ENCODE measurements around the gene RPS26.

The RPS26 gene

GRCh38 chr12:56086608-56087007, 44.9 kb downstream of the RPS26 start:
- no peak for TF ChIP-seq EZH2 (IDR thresholded peaks at IDR 0.05; ENCODE audit: borderline replicate concordance, low read length)
- Histone ChIP-seq H3K9me2 (ENCODE audit: low read depth, low read length) (no peaks in the 10 kb centered on the region), H3K79me2 (ENCODE audit: insufficient read depth, low read length) (no peaks in the 10 kb centered on the region), H3K4me1 (ENCODE audit: insufficient read depth, low read length, severe bottlenecking) (no peaks in the 10 kb centered on the region), H3F3A (ENCODE audit: insufficient read depth, low read length) (no peaks in the 10 kb centered on the region), H3K27ac (ENCODE audit: low read depth, low read length, poor library complexity, severe bottlenecking) (no peak overlapping the region), H3K4me3 (ENCODE audit: low read depth, low read length, poor library complexity, severe bottlenecking) (no peak overlapping the region), H4K20me1 (ENCODE audit: insufficient read depth, low read length) (no peaks in the 10 kb centered on the region), H2AFZ (ENCODE audit: low read length) (no peak overlapping the region), H3K36me3 (ENCODE audit: insufficient read depth, low read length) (no peaks in the 10 kb centered on the region), H3K9me3 (ENCODE audit: low read length) (no peaks in the 10 kb centered on the region), H3K4me2 (ENCODE audit: low read length) (no peak overlapping the region), H3K9ac (ENCODE audit: low read length) (no peak overlapping the region), H3K27me3 (ENCODE audit: insufficient read depth, low read length) (peaks cover 9% of the 10 kb centered on the region; the same call in 1 of the 2 replicates)

- 0 out of 2 replicates have a peak, but pooled peaks cover 2% of the 10 kb centered on the region for H3K27me3 ChIP-seq (ENCODE audit: insufficient read depth, low read length)
- H3K4me2 ChIP-seq (ENCODE audit: low read length): no peak overlapping the region
- no peaks in the 10 kb centered on the region for H3K79me2 ChIP-seq (ENCODE audit: insufficient read depth, low read length)
- H4K20me1 ChIP-seq (ENCODE audit: insufficient read depth, low read length): no peaks in the 10 kb centered on the region
- H3K9me2 ChIP-seq (ENCODE audit: low read depth, low read length): no peaks in the 10 kb centered on the region
- H3K27ac ChIP-seq (ENCODE audit: low read depth, low read length, poor library complexity, severe bottlenecking): no peak overlapping the region
- H3F3A ChIP-seq (ENCODE audit: insufficient read depth, low read length): no peaks in the 10 kb centered on the region
- H3K9ac ChIP-seq (ENCODE audit: low read length): no peak overlapping the region
- H3K4me3 ChIP-seq (ENCODE audit: low read depth, low read length, poor library complexity, severe bottlenecking): no peak overlapping the region
- no peaks in the 10 kb centered on the region for H3K36me3 ChIP-seq (ENCODE audit: insufficient read depth, low read length)
- no peaks in the 10 kb centered on the region for H3K9me3 ChIP-seq (ENCODE audit: low read length)
- H3K4me1 ChIP-seq (ENCODE audit: insufficient read depth, low read length, severe bottlenecking): no peaks in the 10 kb centered on the region
- no peak overlapping the region for H2AFZ ChIP-seq (ENCODE audit: low read length)
- no peak for TF ChIP-seq EZH2 (IDR thresholded peaks at IDR 0.05; ENCODE audit: borderline replicate concordance, low read length)
- no peak for TF ChIP-seq CTCF (IDR thresholded peaks at IDR 0.05; ENCODE audit: low read length)
Observed at GRCh38 chr12:56087220-56087619, 45.5 kb downstream of the RPS26 start.

Data from OCI-LY1 (cell line).